GM12878 (cell line): Measurements from ENCODE around the gene FAM117B. TPM values are rescaled to one million over a fixed set of nuclear protein-coding genes. Genes with fewer than 3 reads are reported as not detected.

Experiments used
- ATAC-seq: fragments of 200-7000 bp; cut with Tn5 transposase; 3 replicates; pipeline ENCODE4 v1.9.1; 2020; ENCODE audit warnings: mild to moderate bottlenecking, moderate library complexity
- BruUV-seq: library from RNA; stranded (reverse); fragments of 400-500 nt; replicated peaks from 2 replicates; lab custom pipeline; 2021; lab: Mats Ljungman, UMichigan
- CTCF ChIA-PET: fragments of 300-600 bp; sonication (Branson Sonifier 250); formaldehyde crosslinking; extraction: SDS; loops from one replicate; lab custom pipeline; 2021; ENCODE audit warnings: inconsistent platforms; lab: Yijun Ruan, JAX
- POLR2A ChIA-PET: fragments of 350-600 bp; formaldehyde crosslinking; extraction: SDS; loops from one replicate; lab custom pipeline; 2021; ENCODE audit warnings: inconsistent platforms; lab: Charles Lee
- RAD21 ChIA-PET: fragments of 300-600 bp; sonication (Branson Sonifier 250); formaldehyde crosslinking; loops from one replicate; lab custom pipeline; 2023; ENCODE audit warnings: antibody characterized with exemption; ENCODE audit not compliant: unreplicated experiment; lab: Charles Lee
- SMC1A ChIA-PET: fragments of 300-600 bp; sonication (Branson Sonifier 250); formaldehyde crosslinking; loops from one replicate; lab custom pipeline; 2023; ENCODE audit not compliant: unreplicated experiment, uncharacterized antibody; lab: Charles Lee
- DNase-seq: peaks from one replicate; pipeline ENCODE4 v3.0.0-alpha.2; 2011; ENCODE audit warnings: low read depth, low spot score
- FAIRE-seq: peaks from 3 replicates; lab custom pipeline; 2011; peaks lifted over from hg19 to GRCh38; lab: Jason Lieb, UNC
- H2AFZ ChIP-seq: 2 replicates; pipeline ENCODE4 v1.6.0; 2011; ENCODE audit warnings: low read depth, low read length, control low read depth; ENCODE audit not compliant: control insufficient read depth
- H3K27ac ChIP-seq: 2 replicates; pipeline ENCODE4 v1.5.1; 2011; ENCODE audit warnings: control low read depth; ENCODE audit not compliant: control insufficient read depth, insufficient read depth
- H3K27me3 ChIP-seq, 2 experiments: replicated peaks in 1 of 2; 2 replicates each; pipeline versions ENCODE4 v1.6.0 to v1.6.1; 2011; ENCODE audit warnings: low read length in 1 of 2; ENCODE audit not compliant: control insufficient read depth in 2 of 2, insufficient read depth in 2 of 2
- H3K36me3 ChIP-seq, 2 experiments: 2 replicates each; pipeline ENCODE4 v1.5.1; 2011; ENCODE audit warnings: low read length in 1 of 2; ENCODE audit not compliant: control insufficient read depth in 2 of 2, insufficient read depth in 2 of 2
- H3K4me1 ChIP-seq: 2 replicates; pipeline ENCODE4 v1.6.1; 2011; ENCODE audit warnings: mild to moderate bottlenecking, low read length, moderate library complexity, mixed read lengths; ENCODE audit not compliant: control insufficient read depth, insufficient read depth
- H3K4me2 ChIP-seq: 2 replicates; pipeline ENCODE4 v1.6.0; 2011; ENCODE audit warnings: control low read depth; ENCODE audit not compliant: control insufficient read depth, insufficient read depth
- H3K4me3 ChIP-seq: fragments of 200-600 bp; sonication (generic); 2 replicates; pipeline ENCODE4 v1.5.1; 2016
- H3K79me2 ChIP-seq: 2 replicates; pipeline ENCODE4 v1.6.0; 2011; ENCODE audit warnings: low read length; ENCODE audit not compliant: control insufficient read depth, insufficient read depth
- H3K9ac ChIP-seq: 2 replicates; pipeline ENCODE4 v1.8.0; 2011; ENCODE audit warnings: low read length, control low read depth, mixed read lengths; ENCODE audit not compliant: control insufficient read depth, insufficient read depth
- H3K9me3 ChIP-seq: replicated peaks from 3 replicates; pipeline ENCODE4 v1.5.1; 2011; ENCODE audit warnings: mild to moderate bottlenecking, low read length; ENCODE audit not compliant: control insufficient read depth, insufficient read depth
- H4K20me1 ChIP-seq: 2 replicates; pipeline ENCODE4 v1.6.0; 2011; ENCODE audit not compliant: control insufficient read depth, insufficient read depth
- BRCA1 ChIP-seq: IDR thresholded peaks from 2 replicates; pipeline ENCODE4 v1.6.1; 2011; ENCODE audit warnings: low read depth, low read length, improper control_type of control experiment
- CHD2 ChIP-seq: IDR thresholded peaks from 2 replicates; pipeline ENCODE4 v1.6.1; 2011; ENCODE audit warnings: low read depth, low read length, improper control_type of control experiment, borderline replicate concordance
- EED ChIP-seq: sonication (generic); IDR thresholded peaks from 2 replicates; pipeline ENCODE4 v1.6.1; 2016; ENCODE audit warnings: antibody characterized with exemption, low read depth
- FOXM1 ChIP-seq: IDR thresholded peaks from 2 replicates; pipeline ENCODE4 v1.6.1; 2012; ENCODE audit warnings: low read depth, mild to moderate bottlenecking, inconsistent platforms, low read length, moderate library complexity
- GABPA ChIP-seq: IDR thresholded peaks from 2 replicates; pipeline ENCODE4 v1.6.1; 2014; ENCODE audit warnings: antibody characterized with exemption, low read depth, mild to moderate bottlenecking, inconsistent platforms
- JUND ChIP-seq: IDR thresholded peaks from 2 replicates; pipeline ENCODE4 v1.6.1; 2012; ENCODE audit warnings: low read depth, mild to moderate bottlenecking, low read length, improper control_type of control experiment, moderate library complexity
- KDM1A ChIP-seq: fragments of 200-600 bp; sonication (generic); IDR thresholded peaks from 2 replicates; pipeline ENCODE4 v1.6.1; 2016; ENCODE audit warnings: borderline replicate concordance
- MEF2A ChIP-seq: IDR thresholded peaks from 2 replicates; pipeline ENCODE4 v1.6.1; 2011; ENCODE audit warnings: low read depth, mild to moderate bottlenecking, low read length, moderate library complexity; ENCODE audit not compliant: insufficient read depth
- RUNX3 ChIP-seq: IDR thresholded peaks from 2 replicates; pipeline ENCODE4 v1.6.1; 2012; ENCODE audit warnings: low read length, inconsistent platforms
- TCF7 ChIP-seq: IDR thresholded peaks from 2 replicates; pipeline ENCODE4 v1.6.1; 2014; ENCODE audit warnings: antibody characterized with exemption, borderline replicate concordance
- ZBTB11 ChIP-seq: fragments of 450-650 bp; formaldehyde crosslinking; IDR thresholded peaks from 2 replicates; pipeline ENCODE4 v1.5.0; 2022; ENCODE audit warnings: mild to moderate bottlenecking, missing genetic modification characterization
- ZBTB33 ChIP-seq: fragments of 450-650 bp; IDR thresholded peaks from 2 replicates; pipeline ENCODE4 v1.6.1; 2017; ENCODE audit warnings: mild to moderate bottlenecking
- ZNF274 ChIP-seq: IDR thresholded peaks from one replicate; pipeline ENCODE4 v1.8.0; 2011; ENCODE audit not compliant: insufficient read length, insufficient read depth
- ZSCAN29 ChIP-seq: fragments of 450-650 bp; IDR thresholded peaks from 2 replicates; pipeline ENCODE4 v1.6.1; 2017; ENCODE audit warnings: mild to moderate bottlenecking, moderate library complexity
- WGBS: methylation state at CpG from one replicate; pipeline ENCODE4 v1.1.6; 2016; ENCODE audit warnings: low lambda C conversion rate; ENCODE audit not compliant: insufficient replicate concordance, insufficient coverage; ENCODE audit errors: missing lambda C conversion rate; 5-methylcytosine and 5-hydroxymethylcytosine counted together
- in situ Hi-C: fragments of 300-500 bp; cut with MboI; formaldehyde crosslinking; loops from 9 replicates; pipeline ENCODE4 v1.14.3; 2018; ENCODE audit warnings: mixed read lengths
- intact Hi-C: fragments of 100-400 bp; cut with micrococcal nuclease; formaldehyde crosslinking; loops from one replicate; pipeline ENCODE4 v1.14.2; 2022; ENCODE audit not compliant: unreplicated experiment
- polyA plus RNA-seq, 11 experiments: library from polyadenylated mRNA; depleted of rRNA in 4 of 11; unstranded in 6 of 11; stranded (reverse) in 5 of 11; fragments of >200 nt; fragmentation: Nextera tagmentation in 4 of 11; fragmentation: Illumina TruSeq in 1 of 11; extraction: Ambion mirVana in 4 of 11; extraction: Trizol in 1 of 11; gene quantifications; 1 replicate in 1 of 11; 2 replicates in 10 of 11; pipeline versions ENCODE4 v1.2.1 to v1.2.3, GENCODE V29; 2011 to 2016; ENCODE audit warnings: inconsistent platforms in 2 of 11, missing spikeins in 2 of 11, low read depth in 1 of 11
- total RNA-seq, 4 experiments: library from RNA; depleted of rRNA in 3 of 4; stranded (reverse); fragments of >200 nt in 3 of 4; fragmentation: Illumina TruSeq in 1 of 4; extraction: Trizol in 1 of 4; gene quantifications; 2 replicates each; pipeline versions ENCODE4 v1.2.1 to v1.2.3, GENCODE V29; 2013 to 2021

The FAM117B gene
- total and polyA plus RNA-seq, 10 of the 15 experiments (the other 5 are each of a cell fraction or from before 2014, with no cell fraction given): 1.6 to 7.6 (median 4.2) TPM

DNA sequence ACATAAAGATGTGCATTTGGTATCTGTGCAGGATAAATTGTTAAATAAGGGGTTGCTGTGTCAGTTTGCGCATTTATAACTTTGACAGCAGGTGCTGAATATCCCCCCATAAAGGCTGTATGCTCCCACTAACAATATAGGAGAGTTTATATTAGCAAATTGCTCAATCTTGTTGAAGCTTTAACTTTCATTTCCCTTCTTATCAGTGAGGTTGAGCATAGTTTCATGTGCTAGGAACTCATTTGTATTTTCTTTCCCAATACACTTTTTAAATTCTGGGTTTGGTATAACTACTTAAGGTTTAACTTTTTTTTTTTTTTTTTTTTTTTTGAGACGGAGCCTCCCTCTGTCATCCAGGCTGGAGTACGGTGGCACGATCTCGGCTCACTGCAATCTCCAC lies 89.0 kb downstream of the FAM117B start:
- ChIA-PET POLR2A (interaction anchor here (0.7 kb wide), 1 partner anchor 111 kb away, joined by 3 read pairs; no protein-coding TSS in a partner anchor), SMC1A (no interaction called here), CTCF (interaction anchor here (0.7 kb wide), 1 partner anchor 135 kb away, joined by 3 read pairs; no protein-coding TSS in a partner anchor), RAD21 (interaction anchor here (0.6 kb wide), 1 partner anchor 155 kb away, joined by 3 read pairs; no protein-coding TSS in a partner anchor)
- no peaks in the 10 kb centered on the region for H3K27me3 ChIP-seq
- TF ChIP-seq MEF2A: no peak
- no peak for TF ChIP-seq BRCA1
- no peak for TF ChIP-seq CHD2
- no peak for TF ChIP-seq TCF7
- TF ChIP-seq ZBTB33: no peak
- TF ChIP-seq EED: no peak
- TF ChIP-seq JUND: no peak
- TF ChIP-seq ZNF274: no peak
- no peak for TF ChIP-seq FOXM1
- TF ChIP-seq RUNX3: no peak
- no peak for TF ChIP-seq ZSCAN29
- no peak for TF ChIP-seq GABPA
- TF ChIP-seq ZBTB11 (CRISPR knock-in tag): no peak
- TF ChIP-seq KDM1A: no peak
- WGBS: 96% methylated on average over 1 of the region's 5 CpGs
- no peaks in the 10 kb centered on the region for H4K20me1 ChIP-seq
- H3K9me3 ChIP-seq: no peaks in the 10 kb centered on the region
- no peak for FAIRE-seq
- H3K79me2 ChIP-seq: no peaks in the 10 kb centered on the region
- no peaks in the 10 kb centered on the region for H3K4me1 ChIP-seq
- BruUV-seq: no TSS peak
- H3K9ac ChIP-seq: no peak overlapping the region
- no peak overlapping the region for H3K4me3 ChIP-seq
- H3K4me2 ChIP-seq: no peak overlapping the region
- no peak overlapping the region for H3K27ac ChIP-seq
- intact Hi-C loops (no loop called here), in situ Hi-C loops (no loop called here)
- H3K36me3 ChIP-seq: no peaks in the 10 kb centered on the region; a peak in 1 of 4 replicates
- H2AFZ ChIP-seq: no peak overlapping the region
- no peak for ATAC-seq
- DNase-seq: no peak
